ENCODE measurements around the gene TXNL4B. TPM values are rescaled to one million over a fixed set of nuclear protein-coding genes. Genes with fewer than 3 reads are reported as not detected.

Gene TXNL4B
- total RNA-seq, result 10 to 100 TPM; 14.8 to 16.0 TPM

DNA sequence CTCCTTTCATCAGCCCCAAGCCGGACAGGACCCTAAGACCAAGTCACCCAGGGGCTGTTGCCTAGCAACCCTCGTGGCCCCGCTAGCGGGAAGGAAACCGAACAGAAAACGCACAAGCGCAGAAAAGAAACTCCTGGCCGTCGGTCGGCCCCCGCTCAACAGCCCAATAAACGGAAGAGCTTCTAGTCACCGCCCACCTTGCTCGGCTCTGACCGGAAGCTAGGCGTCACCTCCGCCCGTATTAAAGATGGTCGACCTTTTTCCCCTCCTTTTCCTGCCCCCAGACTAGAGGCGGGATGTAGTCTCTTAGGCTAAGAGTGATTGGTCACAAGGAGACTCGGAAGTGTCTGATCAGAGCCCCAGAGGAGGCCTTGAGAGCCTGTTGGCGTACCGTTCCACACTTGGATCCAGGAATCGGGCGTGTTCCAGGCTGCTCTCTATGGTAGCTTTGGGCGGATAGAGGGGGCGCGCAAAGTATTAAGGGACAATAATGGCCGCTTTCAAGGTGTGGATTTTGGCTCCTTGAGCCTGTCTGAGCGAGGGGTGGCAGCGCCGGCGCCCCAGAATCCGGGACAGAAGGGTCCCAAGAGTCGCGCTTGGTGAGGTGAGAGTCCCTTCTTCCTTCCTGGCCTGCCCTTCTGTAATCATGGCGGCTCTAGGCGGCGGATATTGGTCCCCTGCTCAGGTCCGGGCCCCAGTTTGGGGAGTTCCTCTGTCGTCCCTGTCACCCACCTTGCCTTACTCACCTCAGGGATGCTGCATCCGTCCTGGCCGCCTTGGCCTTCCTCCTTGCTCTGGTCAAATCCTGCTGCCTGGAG lies at the start of gene TXNL4B, which contains the start of gene DHX38:
Gene TXNL4B (minus strand): TSS at position 173 of the 818 bp plus-strand sequence. CDS start 2,871 bp downstream, outside the sequence.
Gene DHX38 (plus strand): TSS at position 400 of the 818 bp plus-strand sequence. CDS start 2,311 bp downstream, outside the sequence.
- H3K4me1 Mint-ChIP-seq, result peaks cover 39% of the 10 kb centered on the region
- no peaks in the 10 kb centered on the region for H3K9me3 Mint-ChIP-seq
- DNase-seq, result peak; percentile 96
- H3K27me3 Mint-ChIP-seq, result no peaks in the 10 kb centered on the region
- POLR2A ChIA-PET, result no interaction called here
- peak within 1 kb of the TSS; percentile 98 for H3K27ac Mint-ChIP-seq
- H3K4me3 Mint-ChIP-seq, result peak within 1 kb of the TSS; percentile 97
- CTCF ChIA-PET, result interaction anchor here (0.8 to 1.7 kb wide), 3 partner anchors 11 to 529 kb away, joined by 3 to 4 read pairs (median 3); no protein-coding TSS in a partner anchor
- peaks cover 35% of the 10 kb centered on the region for H3K36me3 Mint-ChIP-seq (ENCODE audit: low read depth)

DNA sequence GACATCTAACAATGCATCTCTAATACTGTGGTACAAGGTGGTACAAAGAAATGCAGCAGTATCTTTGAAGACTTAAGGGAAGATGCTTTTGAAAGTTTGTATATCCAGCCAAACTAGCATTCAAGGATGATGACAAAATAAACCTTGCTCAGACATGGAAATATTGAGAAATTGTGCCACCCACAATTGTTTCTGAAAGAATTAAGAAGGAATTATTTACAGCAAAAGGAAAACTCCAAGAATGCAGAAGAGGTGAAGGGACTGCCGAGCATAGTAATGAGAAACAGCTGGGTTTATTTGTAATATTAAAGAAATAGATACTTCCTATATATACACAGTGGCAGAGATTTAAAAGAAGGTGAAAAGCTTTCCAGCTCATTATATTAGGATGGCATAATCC lies 49.1 kb upstream of the TXNL4B start:
- no peak overlapping the region for H3K27ac Mint-ChIP-seq
- no peaks in the 10 kb centered on the region for H3K36me3 Mint-ChIP-seq (ENCODE audit: low read depth)
- H3K9me3 Mint-ChIP-seq, result no peaks in the 10 kb centered on the region
- no peak overlapping the region for H3K4me3 Mint-ChIP-seq
- CTCF ChIA-PET, result interaction anchor here (0.7 kb wide), 1 partner anchor 7 kb away, joined by 3 read pairs; no protein-coding TSS in a partner anchor
- H3K27me3 Mint-ChIP-seq, result peaks cover 7% of the 10 kb centered on the region
- no peaks in the 10 kb centered on the region for H3K4me1 Mint-ChIP-seq
- no peak for DNase-seq
- POLR2A ChIA-PET, result no interaction called here

DNA sequence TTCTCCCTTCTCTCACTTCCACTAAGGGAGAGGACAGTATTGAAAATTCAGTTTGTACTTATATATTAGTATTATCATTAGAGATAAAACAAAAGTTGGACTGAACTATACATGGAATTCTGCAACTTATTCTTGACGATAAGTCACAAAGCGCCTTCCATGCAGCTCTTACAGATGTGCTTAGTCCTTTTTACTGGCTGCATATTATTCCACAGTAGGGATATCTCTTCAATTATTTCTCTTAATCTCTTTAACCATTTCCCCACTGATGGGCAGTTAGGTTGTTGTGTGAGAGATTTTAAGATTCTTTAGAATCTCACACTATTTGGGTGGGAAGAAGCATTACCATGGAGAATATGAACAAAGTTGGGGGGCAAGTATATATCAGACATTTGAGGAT lies 46.5 kb upstream of the TXNL4B start:
- POLR2A ChIA-PET, result no interaction called here
- Mint-ChIP-seq H3K4me3 (no peak overlapping the region), H3K27me3 (peaks cover 7% of the 10 kb centered on the region), H3K9me3 (no peaks in the 10 kb centered on the region), H3K36me3 (ENCODE audit: low read depth) (no peaks in the 10 kb centered on the region), H3K27ac (no peak overlapping the region), H3K4me1 (no peaks in the 10 kb centered on the region)
- CTCF ChIA-PET, result no interaction called here
- DNase-seq, result no peak

DNA sequence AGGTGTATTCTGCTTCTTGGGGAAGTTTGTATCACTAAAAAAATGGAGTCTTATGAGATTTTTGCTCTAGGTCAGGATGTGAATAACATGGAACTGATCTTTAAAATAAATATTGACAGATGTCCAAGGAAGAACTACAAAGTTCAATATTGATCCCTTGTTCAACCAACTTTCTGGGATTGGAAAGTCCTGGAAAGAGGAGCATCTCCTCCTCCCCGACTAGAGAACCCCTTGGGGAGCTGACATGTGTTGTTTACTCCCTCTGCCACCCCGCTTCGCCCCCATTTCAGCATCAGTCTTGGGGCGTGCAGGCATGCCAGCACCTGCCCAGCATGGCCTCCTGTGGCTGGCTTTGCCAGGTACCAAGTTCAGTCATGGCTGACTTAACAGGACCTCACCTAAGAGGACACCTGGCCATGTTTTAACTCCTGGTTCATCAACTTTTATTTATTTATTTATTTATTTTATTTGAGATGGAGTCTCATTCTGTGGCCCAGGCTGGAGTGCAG lies 44.7 kb upstream of the TXNL4B start:
- peaks cover 7% of the 10 kb centered on the region for H3K27me3 Mint-ChIP-seq
- ChIA-PET POLR2A (no interaction called here), CTCF (no interaction called here)
- no peak overlapping the region for H3K27ac Mint-ChIP-seq
- H3K9me3 Mint-ChIP-seq, result no peaks in the 10 kb centered on the region
- DNase-seq, result no peak
- H3K4me1 Mint-ChIP-seq, result no peaks in the 10 kb centered on the region
- H3K4me3 Mint-ChIP-seq, result no peak overlapping the region
- no peaks in the 10 kb centered on the region for H3K36me3 Mint-ChIP-seq (ENCODE audit: low read depth)

DNA sequence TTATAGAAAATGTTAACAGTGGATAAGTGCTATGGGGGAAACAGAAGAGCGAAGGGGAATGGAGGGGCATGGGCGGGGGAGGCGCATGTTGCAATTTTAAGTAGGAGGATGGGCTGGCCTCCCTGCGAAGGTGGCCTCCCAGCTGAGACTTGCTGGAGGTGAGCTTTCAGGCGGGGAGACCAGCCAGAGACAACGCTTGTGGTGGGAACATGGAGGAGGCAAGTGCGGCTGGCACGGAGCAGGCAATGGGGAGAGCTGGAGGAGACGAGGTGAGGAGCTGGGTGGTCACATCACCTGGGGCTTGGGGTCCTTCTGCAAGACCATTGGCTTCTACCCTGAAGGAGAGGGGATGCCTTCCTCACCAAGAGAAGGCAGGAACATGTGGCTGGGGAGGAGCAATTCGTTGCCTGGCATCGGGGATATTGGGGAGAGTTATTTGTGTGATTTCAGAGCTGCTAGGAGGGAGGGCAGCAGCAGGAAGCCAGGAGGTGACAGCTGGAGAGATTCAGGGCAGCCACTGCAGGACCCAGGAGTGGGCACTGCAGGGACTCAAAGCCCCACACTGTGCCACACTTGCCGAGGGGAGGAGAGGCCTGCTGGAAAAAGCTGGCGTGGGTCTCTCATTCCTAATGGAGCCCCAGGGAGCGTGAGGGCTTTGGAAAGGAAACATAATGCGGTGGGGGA lies 44.1 kb upstream of the TXNL4B start:
- H3K4me3 Mint-ChIP-seq, result no peak overlapping the region
- CTCF ChIA-PET, result no interaction called here
- DNase-seq, result no peak
- POLR2A ChIA-PET, result no interaction called here
- no peaks in the 10 kb centered on the region for H3K4me1 Mint-ChIP-seq
- H3K27me3 Mint-ChIP-seq, result peaks cover 7% of the 10 kb centered on the region
- H3K27ac Mint-ChIP-seq, result no peak overlapping the region
- no peaks in the 10 kb centered on the region for H3K9me3 Mint-ChIP-seq
- H3K36me3 Mint-ChIP-seq (ENCODE audit: low read depth), result no peaks in the 10 kb centered on the region

DNA sequence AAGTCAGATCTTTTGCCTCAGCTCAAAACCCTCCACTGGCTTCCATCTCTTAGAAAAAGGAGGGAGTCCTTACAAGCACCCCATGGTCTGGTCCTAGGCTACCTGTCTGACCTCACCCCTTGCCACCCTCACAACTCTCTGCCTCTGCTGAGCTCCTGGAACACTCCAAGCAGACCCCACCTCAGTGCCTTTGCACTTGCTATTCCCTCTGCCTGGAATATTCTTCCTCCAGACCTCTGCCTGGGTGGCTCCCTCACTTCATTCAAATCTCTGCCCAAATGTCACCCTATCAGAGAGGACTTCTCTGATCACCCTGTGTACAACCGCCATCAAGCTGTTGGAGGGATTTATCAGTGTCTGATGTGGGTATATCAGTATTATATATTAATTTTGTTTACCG lies 41.1 kb upstream of the TXNL4B start:
- no peak for DNase-seq
- Mint-ChIP-seq H3K9me3 (no peaks in the 10 kb centered on the region), H3K27me3 (no peaks in the 10 kb centered on the region), H3K36me3 (ENCODE audit: low read depth) (no peaks in the 10 kb centered on the region), H3K4me3 (no peak overlapping the region), H3K4me1 (no peaks in the 10 kb centered on the region), H3K27ac (no peak overlapping the region)
- ChIA-PET CTCF (interaction anchor here (1.7 kb wide), 1 partner anchor 10 kb away, joined by 3 read pairs; no protein-coding TSS in a partner anchor), POLR2A (no interaction called here)

DNA sequence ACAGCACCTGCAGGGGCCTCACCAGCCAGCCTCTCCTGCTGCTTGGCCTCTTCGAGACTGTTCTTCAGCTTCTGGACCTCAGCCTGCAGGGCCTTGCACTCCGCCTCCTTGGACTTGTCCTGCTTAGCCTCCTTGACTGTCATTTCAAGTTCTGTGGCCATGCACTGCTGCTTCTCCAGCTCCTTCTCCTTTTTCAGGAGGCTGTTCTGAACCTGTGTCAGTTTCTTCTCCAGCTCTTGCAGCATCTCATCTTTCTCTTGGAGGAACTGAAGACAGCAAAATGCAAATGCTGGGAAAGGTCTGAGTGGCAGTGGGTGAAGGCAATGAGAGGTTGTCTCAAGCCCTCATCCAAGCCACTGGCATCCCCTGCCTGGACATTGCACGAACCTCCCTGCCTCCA lies 39.3 kb upstream of the TXNL4B start:
- no peaks in the 10 kb centered on the region for H3K36me3 Mint-ChIP-seq (ENCODE audit: low read depth)
- no peak overlapping the region for H3K27ac Mint-ChIP-seq
- CTCF ChIA-PET, result interaction anchor here (0.7 kb wide), 1 partner anchor 10 kb away, joined by 3 read pairs; no protein-coding TSS in a partner anchor
- POLR2A ChIA-PET, result no interaction called here
- no peaks in the 10 kb centered on the region for H3K27me3 Mint-ChIP-seq
- no peak for DNase-seq
- no peak overlapping the region for H3K4me3 Mint-ChIP-seq
- no peaks in the 10 kb centered on the region for H3K4me1 Mint-ChIP-seq
- H3K9me3 Mint-ChIP-seq, result no peaks in the 10 kb centered on the region

DNA sequence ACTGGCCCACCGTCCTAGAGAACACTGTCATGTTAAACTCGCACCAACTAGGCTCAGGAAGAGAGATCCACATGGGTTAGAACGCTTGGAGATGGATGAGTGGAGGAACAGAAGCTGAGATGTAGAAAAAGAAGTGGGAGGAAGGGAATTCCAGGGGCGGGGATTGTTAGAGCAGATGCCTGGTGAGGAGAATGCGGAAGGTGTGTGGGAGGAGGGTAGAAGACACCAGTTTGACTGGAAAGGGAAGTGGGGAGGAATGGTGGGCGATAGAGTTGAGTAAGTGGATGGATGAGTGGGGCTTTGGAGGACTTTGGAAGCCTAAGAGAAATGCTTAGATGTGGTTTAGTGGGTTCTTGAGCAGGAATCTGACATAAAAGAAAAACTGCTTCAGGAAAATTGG lies 37.6 kb upstream of the TXNL4B start:
- DNase-seq, result no peak
- POLR2A ChIA-PET, result no interaction called here
- Mint-ChIP-seq H3K4me1 (no peaks in the 10 kb centered on the region), H3K4me3 (no peak overlapping the region), H3K36me3 (ENCODE audit: low read depth) (no peaks in the 10 kb centered on the region), H3K9me3 (no peaks in the 10 kb centered on the region), H3K27me3 (no peaks in the 10 kb centered on the region), H3K27ac (no peak overlapping the region)
- CTCF ChIA-PET, result no interaction called here

DNA sequence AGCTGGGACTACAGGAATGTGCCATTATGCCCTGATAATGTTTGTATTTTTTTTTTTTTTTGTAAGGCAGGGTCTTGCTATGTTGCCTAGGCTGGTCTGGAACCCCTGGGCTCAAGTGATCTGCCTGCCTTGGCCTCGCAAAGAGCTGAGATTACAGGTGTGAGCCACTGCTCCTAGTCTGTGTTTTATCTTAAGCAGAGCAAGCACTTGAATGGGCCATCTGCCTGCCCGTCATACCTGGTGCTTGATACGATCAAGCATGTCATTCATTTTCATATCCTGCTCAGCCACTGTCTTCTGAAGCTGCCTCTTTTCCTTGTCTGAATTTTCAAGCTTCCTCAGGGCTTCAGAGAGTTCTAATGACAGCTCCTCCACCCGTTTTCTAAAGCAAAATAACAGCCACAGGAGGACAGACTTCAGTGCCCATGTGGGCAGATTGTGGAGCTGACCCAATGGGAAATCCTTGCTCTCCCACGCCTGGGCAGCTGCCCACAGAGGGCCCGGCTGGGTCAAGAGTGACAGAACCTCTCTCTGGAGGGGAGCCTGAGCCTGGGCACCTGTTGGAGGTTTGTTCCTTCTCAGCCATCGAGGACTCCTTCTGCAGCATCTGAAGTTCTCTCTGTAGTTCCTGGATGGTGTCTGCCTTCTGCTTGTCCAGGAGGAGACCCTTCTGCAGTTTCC lies 36.7 kb upstream of the TXNL4B start:
- Mint-ChIP-seq H3K4me3 (no peak overlapping the region), H3K36me3 (ENCODE audit: low read depth) (no peaks in the 10 kb centered on the region), H3K4me1 (peaks cover under 1% of the 10 kb centered on the region), H3K27ac (no peak overlapping the region), H3K9me3 (no peaks in the 10 kb centered on the region), H3K27me3 (no peaks in the 10 kb centered on the region)
- no peak for DNase-seq
- ChIA-PET CTCF (no interaction called here), POLR2A (no interaction called here)

DNA sequence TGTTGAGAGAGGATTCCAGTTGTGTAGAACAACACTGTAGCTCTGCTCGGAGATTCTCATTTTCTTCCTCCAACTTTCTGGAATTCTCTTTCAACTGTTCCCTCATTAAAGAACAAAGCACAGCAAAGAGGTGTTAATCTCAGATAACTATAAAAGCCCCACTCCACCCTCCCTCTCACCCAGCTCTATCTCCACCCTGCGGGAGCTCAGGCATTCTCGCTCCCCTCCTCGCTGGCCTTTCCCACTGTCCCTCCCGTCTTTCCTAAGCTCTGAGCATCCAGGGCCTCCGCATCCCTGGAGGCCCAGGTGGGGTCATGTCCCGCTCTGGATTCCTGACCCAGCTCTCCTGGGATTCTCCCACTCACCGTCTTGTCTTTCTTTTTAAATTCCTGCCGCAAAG lies 35.3 kb upstream of the TXNL4B start:
- ChIA-PET CTCF (interaction anchor here (0.9 kb wide), 1 partner anchor 260 kb away, joined by 3 read pairs; no protein-coding TSS in a partner anchor), POLR2A (no interaction called here)
- Mint-ChIP-seq H3K27me3 (no peaks in the 10 kb centered on the region), H3K36me3 (ENCODE audit: low read depth) (no peaks in the 10 kb centered on the region), H3K27ac (no peak overlapping the region), H3K9me3 (no peaks in the 10 kb centered on the region), H3K4me3 (no peak overlapping the region), H3K4me1 (peaks cover 3% of the 10 kb centered on the region)
- no peak for DNase-seq

DNA sequence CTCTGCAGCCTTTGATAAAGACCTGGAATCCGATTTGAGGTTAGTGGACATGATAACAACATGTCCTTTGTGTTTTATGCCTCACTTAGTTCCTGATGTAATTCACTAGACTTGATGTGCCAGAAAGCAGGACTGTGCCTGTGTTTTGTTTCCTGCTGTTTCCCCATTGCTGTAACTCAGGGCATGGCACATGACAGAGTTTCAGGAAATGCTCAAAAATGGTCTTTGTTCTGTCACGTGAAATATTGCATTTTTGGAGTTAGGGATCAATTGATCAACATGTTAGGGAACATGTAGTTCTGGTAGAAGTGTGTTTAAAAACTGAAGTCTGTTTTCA lies 33.0 kb upstream of the TXNL4B start:
- Mint-ChIP-seq H3K27me3 (no peaks in the 10 kb centered on the region), H3K4me1 (peaks cover 3% of the 10 kb centered on the region), H3K4me3 (no peak overlapping the region), H3K27ac (no peak overlapping the region), H3K36me3 (ENCODE audit: low read depth) (no peaks in the 10 kb centered on the region), H3K9me3 (no peaks in the 10 kb centered on the region)
- POLR2A ChIA-PET, result no interaction called here
- no peak for DNase-seq
- CTCF ChIA-PET, result no interaction called here

DNA sequence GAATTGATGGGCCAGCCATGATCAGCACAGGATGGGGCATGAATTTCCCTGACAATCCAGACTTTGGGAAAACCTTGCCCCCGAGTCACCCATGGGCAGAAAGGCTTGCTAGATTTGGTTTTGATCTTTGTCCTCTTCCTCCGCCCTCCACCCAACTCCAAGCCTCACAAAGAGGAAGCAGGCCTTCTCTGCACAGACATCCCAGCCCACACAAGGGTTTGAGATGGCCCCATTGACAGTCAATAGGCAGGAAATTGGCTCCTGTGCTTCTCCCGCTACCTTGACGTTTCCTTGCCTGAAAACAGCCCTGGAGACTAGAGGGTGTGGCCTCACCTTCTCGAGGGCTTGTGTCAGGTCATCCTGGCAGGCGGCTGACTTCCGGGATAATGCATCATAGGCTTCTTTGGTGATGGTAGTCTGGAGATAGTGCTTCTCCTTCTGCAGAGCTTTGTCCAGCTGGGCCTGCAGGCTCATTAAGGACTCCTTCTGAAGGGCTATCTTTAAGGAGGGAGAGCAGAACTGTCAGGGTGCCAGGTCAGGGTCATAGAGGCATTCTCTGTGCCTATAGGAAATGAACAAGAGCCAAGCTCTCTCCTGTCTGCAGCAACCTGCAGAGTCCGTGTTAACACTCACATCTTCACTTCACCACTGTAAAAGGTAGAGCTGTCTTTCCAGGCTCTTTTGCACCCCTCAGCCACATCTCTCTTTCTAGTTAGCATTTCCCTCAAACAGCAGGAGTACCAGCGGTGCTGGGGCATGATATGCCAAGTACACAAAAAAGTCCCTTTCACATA lies 32.4 kb upstream of the TXNL4B start:
- peaks cover 3% of the 10 kb centered on the region for H3K4me1 Mint-ChIP-seq
- no peak for DNase-seq
- CTCF ChIA-PET, result interaction anchor here (1.0 to 1.3 kb wide), 2 partner anchors 31 to 112 kb away, joined by 4 read pairs; no protein-coding TSS in a partner anchor
- POLR2A ChIA-PET, result no interaction called here
- no peak overlapping the region for H3K27ac Mint-ChIP-seq
- no peak overlapping the region for H3K4me3 Mint-ChIP-seq
- H3K36me3 Mint-ChIP-seq (ENCODE audit: low read depth), result no peaks in the 10 kb centered on the region
- H3K9me3 Mint-ChIP-seq, result no peaks in the 10 kb centered on the region
- H3K27me3 Mint-ChIP-seq, result no peaks in the 10 kb centered on the region
